WERI-Rb-1 (cell line): Measurements from ENCODE around the gene B3GALNT1.

Experiments
- DNase-seq: peaks from one replicate; pipeline ENCODE4 v3.0.0-alpha.2; 2020
- H3K27ac ChIP-seq: fragments of 250-450 bp; sonication (Bioruptor Pico); 2 replicates; pipeline ENCODE4 v1.5.1; 2020; ENCODE audit warnings: mild to moderate bottlenecking, moderate library complexity
- H3K27me3 ChIP-seq: fragments of 250-450 bp; sonication (Bioruptor Pico); 2 replicates; pipeline ENCODE4 v1.5.1; 2021; ENCODE audit warnings: mild to moderate bottlenecking, low read depth, moderate library complexity; ENCODE audit not compliant: insufficient read depth, severe bottlenecking
- H3K36me3 ChIP-seq: fragments of 250-450 bp; sonication (Bioruptor Pico); 2 replicates; pipeline ENCODE4 v1.5.1; 2020; ENCODE audit warnings: mild to moderate bottlenecking, moderate library complexity
- H3K4me3 ChIP-seq: 2 replicates; pipeline ENCODE4 v1.5.1; 2011; ENCODE audit warnings: low read depth, mild to moderate bottlenecking, control low read depth, low read length
- H3K9me3 ChIP-seq: fragments of 250-450 bp; sonication (Bioruptor Pico); 2 replicates; pipeline ENCODE4 v1.5.1; 2021; ENCODE audit warnings: mild to moderate bottlenecking, moderate library complexity; ENCODE audit not compliant: severe bottlenecking
- CTCF ChIP-seq: IDR thresholded peaks from 2 replicates; pipeline ENCODE4 v1.5.1; 2011; ENCODE audit warnings: low read depth, mild to moderate bottlenecking, control low read depth, inconsistent platforms, low read length

The B3GALNT1 gene

DNA sequence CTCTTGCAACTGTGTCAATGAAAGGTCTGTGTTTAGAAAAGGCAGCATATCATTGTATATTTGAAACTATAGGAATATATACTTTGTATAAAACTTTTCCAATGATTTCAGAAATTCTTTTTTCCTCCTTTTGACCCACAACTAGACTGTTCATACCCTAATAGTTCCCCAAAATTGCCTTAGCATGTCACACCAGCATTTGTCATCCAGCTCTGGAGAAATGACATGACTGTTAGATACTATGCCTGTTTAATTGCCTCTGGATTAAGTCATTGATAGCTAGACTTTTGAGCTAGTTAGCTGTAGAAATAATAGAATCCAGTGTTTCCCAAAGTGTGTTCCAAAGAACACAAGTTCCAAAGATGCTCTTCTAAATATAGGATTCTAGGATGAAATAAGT is 32.4 kb downstream of the B3GALNT1 start:
- Histone ChIP-seq H3K4me3 (no peak overlapping the region), H3K27ac (no peak overlapping the region), H3K27me3 (no peaks in the 10 kb centered on the region), H3K9me3 (no peaks in the 10 kb centered on the region), H3K36me3 (no peaks in the 10 kb centered on the region)
- no peak for TF ChIP-seq CTCF
- DNase-seq = no peak

DNA sequence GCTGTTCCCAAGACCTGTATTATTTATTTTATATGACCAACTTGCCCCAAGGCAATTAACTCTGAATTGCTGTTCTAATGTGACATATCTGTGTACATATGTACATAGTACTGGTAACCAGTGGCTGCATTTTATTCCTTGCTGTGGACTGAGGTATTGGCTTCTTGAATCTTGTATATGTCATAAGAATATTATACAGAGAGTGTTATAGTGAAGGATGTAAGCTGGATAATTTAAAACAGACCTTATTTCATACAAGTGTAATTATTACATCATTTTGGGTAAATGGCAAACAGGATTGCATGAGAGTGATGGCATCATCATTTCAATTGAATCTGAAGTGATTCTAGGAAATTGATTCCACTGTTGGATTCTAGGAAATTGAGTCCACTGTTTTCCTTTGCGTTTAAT is 32.9 kb downstream of the B3GALNT1 start:
- H3K9me3 ChIP-seq = no peaks in the 10 kb centered on the region

GRCh38 chr3:161070980-161071663 is 34.0 kb downstream of the B3GALNT1 start:
- H3K9me3 ChIP-seq = no peaks in the 10 kb centered on the region
- H3K36me3 ChIP-seq = no peaks in the 10 kb centered on the region
- no peaks in the 10 kb centered on the region for H3K27me3 ChIP-seq
- DNase-seq = no peak
- TF ChIP-seq CTCF = no peak
- no peak overlapping the region for H3K4me3 ChIP-seq
- H3K27ac ChIP-seq = no peak overlapping the region

More for the DNA sequence above, 32.9 kb downstream of the B3GALNT1 start:
- no peak for TF ChIP-seq CTCF
- no peak for DNase-seq
- H3K27me3 ChIP-seq = no peaks in the 10 kb centered on the region
- no peak overlapping the region for H3K4me3 ChIP-seq
- H3K27ac ChIP-seq = no peak overlapping the region
- no peaks in the 10 kb centered on the region for H3K36me3 ChIP-seq

DNA sequence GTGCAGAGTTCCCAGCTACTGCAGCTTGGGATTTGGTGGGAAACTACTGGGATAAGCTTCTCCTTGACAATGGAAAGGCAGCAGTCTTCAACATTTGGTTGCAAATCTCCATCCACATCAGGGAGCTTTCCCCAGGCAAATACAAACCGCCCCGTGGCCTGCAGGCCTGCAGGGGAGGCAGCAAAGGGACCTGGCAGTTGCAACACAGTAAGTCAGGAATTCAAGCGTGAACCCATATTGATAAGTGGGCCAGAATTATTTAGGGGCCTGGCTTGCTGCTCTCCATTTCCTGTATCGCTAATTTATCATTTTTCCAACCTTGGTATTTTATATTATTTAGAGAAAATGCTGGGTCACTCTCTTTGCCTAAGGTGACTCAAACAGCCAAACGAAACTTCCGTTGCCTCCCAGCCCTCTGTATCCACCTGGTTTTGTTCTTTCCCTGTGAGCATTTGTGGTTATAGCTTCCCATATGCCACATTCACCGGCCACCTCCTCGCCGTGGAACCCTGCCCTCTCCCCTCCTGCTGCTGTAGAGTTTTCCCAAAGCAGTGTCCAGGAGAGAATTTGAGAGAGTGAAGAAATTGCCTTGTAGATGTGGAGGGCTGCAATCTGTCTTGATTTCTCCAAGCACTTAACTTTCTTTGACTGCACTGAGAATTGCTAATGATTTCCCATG is 34.8 kb downstream of the B3GALNT1 start:
- H3K27me3 ChIP-seq = no peaks in the 10 kb centered on the region
- no peak for TF ChIP-seq CTCF
- no peaks in the 10 kb centered on the region for H3K36me3 ChIP-seq
- H3K9me3 ChIP-seq = no peaks in the 10 kb centered on the region
- H3K4me3 ChIP-seq = no peak overlapping the region
- H3K27ac ChIP-seq = no peak overlapping the region
- no peak for DNase-seq

GRCh38 chr3:161069511-161070251 is 35.5 kb downstream of the B3GALNT1 start:
- Histone ChIP-seq H3K4me3 (no peak overlapping the region), H3K36me3 (no peaks in the 10 kb centered on the region), H3K27me3 (no peaks in the 10 kb centered on the region), H3K27ac (no peak overlapping the region), H3K9me3 (no peaks in the 10 kb centered on the region)
- TF ChIP-seq CTCF = no peak
- DNase-seq = no peak
